Stomach (tissue), 4 donors: ENCODE data around the gene BCL6.

Experiments
- CTCF ChIP-seq, 7 experiments: fragments of 450-650 bp in 4 of 7; fragments of 200-600 bp in 3 of 7; sonication (generic) in 3 of 7; IDR thresholded peaks; one replicate each; pipeline ENCODE4 v1.5.1; 2016 to 2019; ENCODE audit warnings: antibody characterized with exemption in 7 of 7, control low read depth in 2 of 7, mild to moderate bottlenecking in 1 of 7
- EP300 ChIP-seq: sonication (generic); formaldehyde crosslinking; IDR thresholded peaks from one replicate; pipeline ENCODE4 v1.6.1; 2017; ENCODE audit warnings: antibody characterized with exemption
- POLR2A ChIP-seq, 4 donors: fragments of 450-650 bp; IDR thresholded peaks; one replicate each; pipeline ENCODE4 v1.6.1; 2016; ENCODE audit warnings: antibody characterized with exemption in 4 of 4, control low read depth in 2 of 4, mild to moderate bottlenecking in 1 of 4, moderate library complexity in 1 of 4
- POLR2AphosphoS5 ChIP-seq, 3 donors: sonication (generic); formaldehyde crosslinking; IDR thresholded peaks; one replicate each; pipeline ENCODE4 v1.6.1; 2016; ENCODE audit warnings: antibody characterized with exemption in 3 of 3

- TF ChIP-seq EP300 = no peak
- no peak for TF ChIP-seq CTCF (IDR thresholded peaks at IDR 0.05)
- TF ChIP-seq POLR2A (IDR thresholded peaks at IDR 0.05) = no peak
- no peak for TF ChIP-seq POLR2AphosphoS5 (IDR thresholded peaks at IDR 0.05)
Observed at GRCh38 chr3:187702507-187703033, 42.7 kb downstream of the BCL6 start, which contains the start of gene RTP2.
